NB4 (cell line): Measurements from ENCODE around the gene SYNCRIP.
"Not testable (repeated sequence)": the region's sequence is repeated elsewhere in the genome, so short reads cannot be mapped to it uniquely, and the experiment has no call there.

Experiments used
- DNase-seq: peaks from one replicate; pipeline ENCODE4 v3.0.0; 2010; ENCODE audit warnings: low read depth
- H3K4me3 ChIP-seq: one replicate; pipeline ENCODE4 v1.5.1; 2011; ENCODE audit warnings: mild to moderate bottlenecking, low read depth, low read length, moderate library complexity
- CTCF ChIP-seq: IDR thresholded peaks from one replicate; pipeline ENCODE4 v1.5.1; 2012; ENCODE audit warnings: low read depth, low read length
- MYC ChIP-seq: IDR thresholded peaks from 2 replicates; pipeline ENCODE4 v1.6.1; 2011; ENCODE audit warnings: low read depth, low read length
- POLR2A ChIP-seq: IDR thresholded peaks from 2 replicates; pipeline ENCODE4 v1.6.1; 2011; ENCODE audit warnings: mild to moderate bottlenecking; ENCODE audit not compliant: insufficient read length; ENCODE audit errors: extremely low read depth
- TF ChIP-seq, protein P1 (sequence below): IDR thresholded peaks from 2 replicates; pipeline ENCODE4 v1.6.1; 2011; ENCODE audit warnings: low read depth, low read length

The SYNCRIP gene

DNA sequence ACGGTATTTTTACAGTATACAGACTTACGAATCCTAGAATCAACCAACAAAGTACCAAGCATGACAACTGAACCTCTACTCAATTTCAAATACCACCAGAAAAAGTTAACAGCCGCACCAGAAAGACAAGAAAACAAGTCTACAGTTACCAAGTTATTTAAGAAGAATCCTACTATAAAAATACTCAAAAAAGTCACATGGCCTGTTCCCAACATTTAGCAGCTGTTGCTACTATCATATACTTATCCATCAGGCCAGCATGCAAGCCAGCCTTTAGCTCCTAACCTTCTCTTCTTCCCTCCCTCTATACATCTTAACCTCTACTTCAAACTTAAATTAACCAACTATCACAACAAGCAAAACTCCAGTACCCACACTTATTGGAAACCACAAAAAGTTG lies 1.9 kb downstream of the SYNCRIP start:
- H3K4me3 ChIP-seq: peak overlapping the region; percentile 99
- TF ChIP-seq POLR2A: no peak
- TF ChIP-seq, protein P1, sequence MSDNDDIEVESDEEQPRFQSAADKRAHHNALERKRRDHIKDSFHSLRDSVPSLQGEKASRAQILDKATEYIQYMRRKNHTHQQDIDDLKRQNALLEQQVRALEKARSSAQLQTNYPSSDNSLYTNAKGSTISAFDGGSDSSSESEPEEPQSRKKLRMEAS: 0 out of 2 replicates have a peak, but pooled peaks have one; percentile 8
- DNase-seq: no peak

DNA sequence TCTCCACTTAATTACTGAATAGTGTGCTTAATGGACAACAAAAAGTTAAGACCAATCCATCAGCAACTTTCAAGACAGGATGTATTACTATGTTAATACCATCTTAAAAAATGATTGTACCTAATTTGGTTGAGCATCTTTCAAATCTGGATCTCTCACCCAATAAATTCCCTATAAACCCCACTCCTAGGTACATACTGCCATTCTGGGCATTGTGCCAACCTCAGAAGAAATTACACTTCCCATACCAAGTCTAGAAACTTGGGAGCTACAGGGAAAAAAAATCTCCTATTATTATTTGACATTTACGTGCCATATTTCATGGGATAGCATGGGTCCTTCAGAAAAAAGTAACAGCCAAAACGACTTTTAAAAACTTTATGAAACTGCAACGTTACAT lies 5.1 kb downstream of the SYNCRIP start:
- no peak for TF ChIP-seq POLR2A
- TF ChIP-seq, protein P1: no peak
- no peak for TF ChIP-seq CTCF
- TF ChIP-seq MYC: no peak

DNA sequence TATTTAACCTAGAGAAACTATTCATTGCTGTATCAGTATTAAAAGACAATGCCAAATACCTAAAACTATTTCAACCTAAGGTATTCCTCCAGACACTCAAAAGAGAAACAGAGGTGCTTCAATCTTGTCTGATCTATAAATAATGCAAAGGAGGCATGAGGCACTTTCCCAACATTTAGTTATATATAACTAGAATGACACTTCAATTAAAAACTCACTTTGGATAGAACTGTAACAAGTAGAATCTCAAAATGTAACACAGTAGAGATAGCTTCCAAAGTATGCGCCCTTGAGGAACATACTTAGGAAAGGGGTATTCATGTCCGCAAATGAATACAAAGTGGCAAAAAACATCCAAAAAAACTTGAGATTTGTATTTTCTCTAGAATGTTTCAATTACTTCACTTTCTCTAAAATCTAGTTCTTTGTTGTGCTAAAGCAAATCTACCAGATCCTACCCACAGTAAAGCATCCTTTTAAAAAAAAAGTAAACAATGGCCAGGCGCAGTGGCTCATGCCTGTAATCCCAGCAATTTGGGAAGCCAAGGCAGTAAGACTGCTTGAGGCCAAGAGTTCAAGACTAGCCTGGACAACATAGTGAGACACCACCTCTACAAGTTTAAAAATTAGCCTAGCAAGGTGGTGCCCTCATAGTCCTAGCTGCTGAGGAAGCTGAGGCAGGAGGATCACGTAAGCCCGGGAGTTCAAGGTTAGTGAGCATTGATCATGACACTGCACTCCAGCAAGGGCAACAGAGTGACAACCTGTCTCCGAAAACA lies 10.3 kb downstream of the SYNCRIP start:
- no peak overlapping the region for H3K4me3 ChIP-seq
- no peak for DNase-seq
- no peak for TF ChIP-seq MYC
- TF ChIP-seq, protein P1: no peak
- no peak for TF ChIP-seq CTCF

More for the DNA sequence above, 5.1 kb downstream of the SYNCRIP start:
- no peak for DNase-seq
- H3K4me3 ChIP-seq: peak overlapping the region; percentile 47

GRCh38 chr6:85631117-85631516 lies 11.6 kb downstream of the SYNCRIP start:
- not testable (repeated sequence) for H3K4me3 ChIP-seq, DNase-seq

- TF ChIP-seq, protein P1: no peak
- TF ChIP-seq POLR2A (no peak), MYC (no peak), CTCF (no peak)
- no peak for DNase-seq
- H3K4me3 ChIP-seq: peak overlapping the region; percentile 12
These were observed 14.3 kb downstream of the SYNCRIP start for GRCh38 chr6:85628353-85628752.

- no peak overlapping the region for H3K4me3 ChIP-seq
- DNase-seq: no peak
- TF ChIP-seq, protein P1: no peak
- TF ChIP-seq POLR2A (no peak), CTCF (no peak), MYC (no peak)
These were observed 22.4 kb downstream of the SYNCRIP start for GRCh38 chr6:85620308-85620707.

DNA sequence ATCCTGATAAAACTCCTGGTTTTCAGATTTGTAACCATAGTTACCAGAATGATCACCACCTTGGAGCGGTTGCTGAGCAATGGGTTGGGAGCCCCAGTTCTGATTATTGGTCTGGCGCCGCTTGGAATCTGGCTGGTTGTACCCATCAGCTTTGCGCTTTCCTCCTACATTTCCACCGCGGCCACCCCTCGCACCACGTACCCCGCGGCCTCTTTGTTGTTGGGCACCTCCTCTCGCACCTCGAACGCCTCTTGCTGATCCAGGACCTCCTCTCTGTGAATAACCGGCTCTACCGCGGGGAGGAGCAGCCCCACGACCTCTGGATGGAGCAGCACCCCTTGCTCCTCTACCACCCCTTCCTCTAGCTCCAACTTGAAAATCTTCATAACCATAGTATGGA lies 27.9 kb downstream of the SYNCRIP start:
- no peak for DNase-seq
- no peak overlapping the region for H3K4me3 ChIP-seq
- TF ChIP-seq POLR2A (no peak), CTCF (no peak), MYC (no peak)
- TF ChIP-seq, protein P1: no peak
